Liver (tissue), 3 donors: ENCODE data around the gene RNF215.

Experiments used
- ATF3 ChIP-seq: IDR thresholded peaks from 2 replicates; pipeline ENCODE4 v1.6.1; 2016; ENCODE audit warnings: antibody characterized with exemption
- CTCF ChIP-seq: fragments of 150-350 bp; IDR thresholded peaks from 2 replicates; pipeline ENCODE4 v1.5.1; 2017; ENCODE audit warnings: improper control_type of control experiment, low read depth, low read length; ENCODE audit not compliant: missing input control
- FOXA1 ChIP-seq: IDR thresholded peaks from 2 replicates; pipeline ENCODE4 v1.6.1; 2016; ENCODE audit warnings: antibody characterized with exemption
- FOXA2 ChIP-seq: IDR thresholded peaks from 2 replicates; pipeline ENCODE4 v1.6.1; 2016; ENCODE audit warnings: antibody characterized with exemption
- GABPA ChIP-seq, 2 donors: IDR thresholded peaks in 1 of 2; conservative IDR thresholded peaks in 1 of 2; 2 replicates each; pipeline ENCODE4 v1.6.1; 2016; ENCODE audit warnings: antibody characterized with exemption in 2 of 2, mild to moderate bottlenecking in 1 of 2, moderate library complexity in 1 of 2
- HNF4G ChIP-seq: IDR thresholded peaks from 2 replicates; pipeline ENCODE4 v1.6.1; 2016; ENCODE audit warnings: antibody characterized with exemption
- JUND ChIP-seq, 2 donors: IDR thresholded peaks; 2 replicates each; pipeline ENCODE4 v1.6.1; 2016; ENCODE audit warnings: antibody characterized with exemption in 2 of 2
- MAX ChIP-seq: IDR thresholded peaks from 2 replicates; pipeline ENCODE4 v1.6.1; 2016; ENCODE audit warnings: antibody characterized with exemption
- RAD21 ChIP-seq, 2 donors: IDR thresholded peaks; 2 replicates each; pipeline ENCODE4 v1.6.1; 2016; ENCODE audit warnings: antibody characterized with exemption in 2 of 2, mild to moderate bottlenecking in 2 of 2
- REST ChIP-seq: IDR thresholded peaks from 2 replicates; pipeline ENCODE4 v1.6.1; 2016; ENCODE audit warnings: antibody characterized with exemption, mild to moderate bottlenecking
- SP1 ChIP-seq: IDR thresholded peaks from 2 replicates; pipeline ENCODE4 v1.6.1; 2018; ENCODE audit warnings: antibody characterized with exemption, mild to moderate bottlenecking
- TAF1 ChIP-seq: conservative IDR thresholded peaks from 2 replicates; pipeline ENCODE4 v1.6.1; 2016; ENCODE audit warnings: antibody characterized with exemption, mild to moderate bottlenecking
- YY1 ChIP-seq: IDR thresholded peaks from 2 replicates; pipeline ENCODE4 v1.6.1; 2016; ENCODE audit warnings: antibody characterized with exemption, mild to moderate bottlenecking
- ZBTB33 ChIP-seq: IDR thresholded peaks from 2 replicates; pipeline ENCODE4 v1.6.1; 2016; ENCODE audit warnings: antibody characterized with exemption
- donor health status: healthy.
- donor health status: healthy.

GRCh38 chr22:30435674-30436126 is 48.5 kb upstream of the RNF215 start:
- TF ChIP-seq CTCF: no peak
- no peak for TF ChIP-seq TAF1
- no peak for TF ChIP-seq REST
- TF ChIP-seq GABPA (IDR thresholded peaks at IDR 0.05 in 1 of 2, conservative IDR thresholded peaks at IDR 0.05 in 1 of 2): peak in 1 of 2 donors; percentile 83
- TF ChIP-seq MAX: peak; percentile 88
- TF ChIP-seq RAD21 (IDR thresholded peaks at IDR 0.05): no peak
- no peak for TF ChIP-seq JUND (IDR thresholded peaks at IDR 0.05)
- TF ChIP-seq FOXA1: no peak
- TF ChIP-seq SP1: no peak
- no peak for TF ChIP-seq YY1
- TF ChIP-seq ZBTB33: no peak
- no peak for TF ChIP-seq FOXA2
- TF ChIP-seq ATF3: no peak
- no peak for TF ChIP-seq HNF4G
